GM12891 (cell line): Measurements from ENCODE around the gene CHIA.

Experiments used
- DNase-seq: peaks from one replicate; pipeline ENCODE4 v3.0.0; 2011; ENCODE audit warnings: low spot score; ENCODE audit not compliant: insufficient read length
- FAIRE-seq: peaks from 2 replicates; lab custom pipeline; 2011; peaks lifted over from hg19 to GRCh38; lab: Jason Lieb, UNC
- PAX5 ChIP-seq: IDR thresholded peaks from 2 replicates; pipeline ENCODE4 v1.6.1; 2011; ENCODE audit warnings: low read length, moderate library complexity, mild to moderate bottlenecking; ENCODE audit not compliant: insufficient read depth, severe bottlenecking
- POLR2A ChIP-seq: IDR thresholded peaks from 2 replicates; pipeline ENCODE4 v1.6.1; 2011; ENCODE audit warnings: low read depth, low read length, control low read depth
- POLR2AphosphoS5 ChIP-seq: IDR thresholded peaks from 2 replicates; pipeline ENCODE4 v1.6.1; 2011; ENCODE audit warnings: low read depth, low read length, control low read depth
- POU2F2 ChIP-seq: IDR thresholded peaks from 2 replicates; pipeline ENCODE4 v1.6.1; 2011; ENCODE audit warnings: low read depth, mild to moderate bottlenecking, control low read depth, low read length, moderate library complexity
- SPI1 ChIP-seq: IDR thresholded peaks from 2 replicates; pipeline ENCODE4 v1.6.1; 2011; ENCODE audit warnings: low read depth, low read length, control low read depth
- TAF1 ChIP-seq: IDR thresholded peaks from 2 replicates; pipeline ENCODE4 v1.6.1; 2011; ENCODE audit warnings: low read depth, low read length, control low read depth

CHIA gene

DNA sequence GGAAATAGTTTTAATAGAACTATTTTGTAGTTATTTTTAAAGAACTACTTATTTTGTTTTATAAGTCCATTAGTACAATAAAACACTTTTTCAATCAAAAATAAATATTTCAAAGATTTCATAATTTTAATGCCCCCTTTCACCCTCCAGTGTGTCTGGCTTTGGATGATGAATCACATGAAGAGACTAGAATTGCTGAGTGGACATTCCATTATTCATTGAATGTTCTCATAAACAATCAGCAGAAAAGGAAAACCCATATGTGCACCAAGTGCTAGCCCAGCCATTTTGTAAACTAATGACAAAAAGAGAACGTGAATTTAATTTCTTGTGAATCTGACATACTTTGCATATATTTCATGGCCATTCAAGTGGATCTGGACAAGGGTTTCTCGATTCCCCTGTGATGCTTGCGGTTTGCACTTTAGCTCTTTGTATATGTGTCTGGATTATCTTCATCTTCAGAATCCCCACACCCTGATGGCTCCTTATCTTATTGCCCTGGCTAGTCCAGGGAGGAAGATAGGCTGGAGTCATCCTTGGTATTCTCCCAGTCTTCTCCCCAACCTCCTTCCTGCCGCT lies 20.7 kb upstream of the CHIA start:
- FAIRE-seq (no peak), DNase-seq (no peak)
- no peak for TF ChIP-seq PAX5
- no peak for TF ChIP-seq SPI1
- TF ChIP-seq POLR2A: no peak
- no peak for TF ChIP-seq POU2F2
- no peak for TF ChIP-seq POLR2AphosphoS5
- no peak for TF ChIP-seq TAF1

DNA sequence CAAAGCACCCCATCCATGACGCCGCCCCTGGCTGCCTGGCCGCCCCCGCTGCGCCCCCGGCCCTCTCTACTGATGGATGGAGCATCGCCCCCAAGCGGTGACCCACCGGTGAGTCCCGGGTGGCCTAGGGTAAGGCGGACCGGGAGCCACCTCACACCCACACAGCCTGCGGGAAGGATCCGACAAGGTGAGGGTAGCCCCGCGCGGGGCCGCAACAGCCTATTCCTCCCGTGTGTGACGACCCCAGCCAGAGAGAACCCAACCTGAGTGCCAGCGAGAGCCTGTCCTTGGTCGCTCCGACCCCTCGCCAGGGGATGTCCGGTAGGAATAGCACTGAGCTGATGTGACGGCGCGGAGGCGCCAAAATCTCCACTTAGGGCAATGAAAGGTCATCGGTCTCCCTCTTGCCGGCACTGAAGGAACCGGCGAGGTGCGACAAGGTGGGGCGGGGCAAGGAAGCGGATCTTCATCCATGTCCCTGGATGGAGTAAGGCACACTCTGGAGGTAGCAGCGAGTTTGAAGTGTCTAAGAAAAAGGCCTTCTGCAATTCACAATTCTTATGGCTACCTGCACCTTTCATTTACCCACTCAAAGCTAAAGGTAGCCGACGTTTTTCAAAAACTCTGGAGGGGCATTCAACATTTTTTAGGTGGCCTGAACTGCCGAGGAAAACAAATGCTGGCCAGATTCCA lies 19.7 kb upstream of the CHIA start:
- DNase-seq: no peak
- TF ChIP-seq SPI1: no peak
- no peak for FAIRE-seq

DNA sequence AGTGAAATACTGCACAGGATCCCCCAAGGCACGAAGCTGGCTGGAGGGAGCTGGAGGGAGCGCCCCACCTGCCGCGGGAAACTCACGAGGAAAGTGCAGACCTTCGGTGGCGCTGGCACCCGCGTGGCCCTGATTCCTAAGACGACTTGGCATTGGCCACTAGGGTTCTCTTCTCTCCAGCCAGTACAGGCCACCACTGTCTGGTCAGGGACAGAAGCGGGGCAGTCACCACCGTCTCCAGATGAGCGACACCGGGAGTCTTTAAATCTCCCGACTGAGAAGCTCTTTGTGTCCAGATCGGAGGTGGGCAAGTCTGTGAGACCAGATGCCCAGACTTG lies 19.2 kb upstream of the CHIA start:
- FAIRE-seq: no peak

DNA sequence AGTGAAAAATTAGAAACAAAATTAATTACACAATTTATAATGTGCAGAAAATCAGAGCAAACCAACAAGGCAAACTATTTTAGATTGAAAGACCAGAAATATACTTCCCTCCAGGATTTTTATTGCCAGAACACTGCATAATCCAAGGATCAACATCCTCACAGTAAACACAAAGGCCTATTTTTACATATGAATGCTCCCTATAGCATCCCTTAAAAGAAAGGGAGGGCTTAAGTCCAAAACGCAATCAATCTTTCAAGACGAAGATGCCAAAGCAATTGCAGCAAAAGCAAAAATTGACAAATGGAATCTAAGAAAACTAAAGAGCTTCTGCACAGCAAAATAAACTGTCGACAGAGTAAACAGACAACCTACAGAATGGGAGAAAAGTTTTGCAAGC lies 18.6 kb upstream of the CHIA start:
- no peak for DNase-seq
- no peak for FAIRE-seq
- no peak for TF ChIP-seq POLR2A
- TF ChIP-seq PAX5: no peak
- TF ChIP-seq TAF1: no peak
- no peak for TF ChIP-seq SPI1
- TF ChIP-seq POLR2AphosphoS5: no peak
- TF ChIP-seq POU2F2: no peak

More for the DNA sequence above, 19.2 kb upstream of the CHIA start:
- no peak for TF ChIP-seq PAX5
- TF ChIP-seq POLR2AphosphoS5: no peak
- TF ChIP-seq POU2F2: no peak
- no peak for TF ChIP-seq SPI1
- no peak for TF ChIP-seq TAF1
- no peak for TF ChIP-seq POLR2A
- no peak for DNase-seq

DNA sequence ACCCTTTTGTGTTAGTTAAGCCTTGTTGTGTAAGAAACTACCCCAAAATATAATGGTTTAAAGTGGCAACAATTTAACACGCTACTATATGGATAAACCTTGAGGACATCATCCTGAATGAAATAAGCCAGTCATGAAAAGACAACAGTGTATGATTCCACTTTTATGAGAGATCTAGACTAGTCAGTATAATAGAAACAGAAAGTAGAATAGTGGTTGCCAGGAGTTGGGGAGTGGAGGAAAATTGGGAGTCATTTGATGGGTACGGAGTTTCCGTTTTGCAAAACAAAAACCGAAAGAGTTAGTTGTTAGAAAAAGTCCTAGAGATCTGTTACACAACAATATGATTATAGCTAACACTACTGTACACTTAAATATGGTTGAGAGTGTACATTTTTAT lies 16.0 kb upstream of the CHIA start:
- FAIRE-seq (no peak), DNase-seq (no peak)
- TF ChIP-seq SPI1 (no peak), POLR2A (no peak), POLR2AphosphoS5 (no peak), POU2F2 (no peak), PAX5 (no peak), TAF1 (no peak)

DNA sequence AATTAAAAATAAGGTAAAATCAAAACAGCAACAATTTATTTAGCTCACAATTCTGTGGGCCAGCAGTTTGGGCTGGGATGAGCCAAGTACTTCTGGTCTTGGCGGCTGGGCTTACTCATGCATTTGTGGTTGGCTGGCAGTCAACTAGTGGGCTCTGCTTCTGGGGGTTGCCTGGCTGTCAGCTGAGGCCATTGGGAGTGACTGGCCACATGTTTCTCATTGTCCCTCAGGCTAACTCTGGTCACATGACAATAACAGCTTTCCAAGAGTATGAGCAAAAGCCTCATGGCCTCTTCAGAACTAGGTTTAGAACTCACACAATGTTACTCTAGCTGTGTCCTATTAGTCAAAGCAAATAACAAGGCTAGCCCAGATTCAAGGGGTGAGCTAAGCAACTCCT lies 15.6 kb upstream of the CHIA start:
- TF ChIP-seq POLR2A (no peak), PAX5 (no peak), POU2F2 (no peak), SPI1 (no peak), TAF1 (no peak), POLR2AphosphoS5 (no peak)
- DNase-seq: no peak
- FAIRE-seq: no peak

DNA sequence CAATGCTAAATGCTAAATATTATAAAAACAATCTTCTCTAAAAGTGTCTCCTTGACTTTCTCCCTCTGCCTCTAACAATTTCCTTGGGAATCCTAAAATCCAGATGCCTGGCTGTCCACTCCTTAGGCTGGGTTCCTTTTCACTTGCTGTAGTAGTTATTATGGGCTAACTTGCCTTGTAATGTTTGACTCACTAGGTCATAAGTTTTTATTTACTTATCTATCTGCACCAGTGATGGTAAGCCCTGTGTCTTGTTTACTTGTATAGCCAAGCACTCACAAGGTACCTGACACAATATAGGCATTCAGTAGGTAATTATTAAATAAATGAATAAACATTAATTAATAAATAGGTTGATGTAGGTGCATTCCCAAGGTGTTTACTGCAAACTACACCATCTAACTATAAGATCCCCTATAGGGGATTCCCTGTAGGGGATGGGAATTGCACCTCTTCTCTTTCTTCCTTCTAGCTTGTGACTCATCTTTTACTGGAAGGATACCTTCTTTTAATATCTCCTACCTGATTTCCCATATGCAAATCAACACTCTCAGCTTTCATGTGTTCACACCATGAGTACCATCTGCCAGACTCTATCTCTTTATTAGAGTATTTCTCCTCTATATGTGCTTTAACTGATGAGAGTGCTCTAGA lies 14.7 kb upstream of the CHIA start:
- DNase-seq: no peak
- TF ChIP-seq POU2F2: no peak
- no peak for TF ChIP-seq POLR2AphosphoS5
- TF ChIP-seq PAX5: no peak
- no peak for TF ChIP-seq POLR2A
- no peak for TF ChIP-seq SPI1
- no peak for TF ChIP-seq TAF1
- FAIRE-seq: no peak

DNA sequence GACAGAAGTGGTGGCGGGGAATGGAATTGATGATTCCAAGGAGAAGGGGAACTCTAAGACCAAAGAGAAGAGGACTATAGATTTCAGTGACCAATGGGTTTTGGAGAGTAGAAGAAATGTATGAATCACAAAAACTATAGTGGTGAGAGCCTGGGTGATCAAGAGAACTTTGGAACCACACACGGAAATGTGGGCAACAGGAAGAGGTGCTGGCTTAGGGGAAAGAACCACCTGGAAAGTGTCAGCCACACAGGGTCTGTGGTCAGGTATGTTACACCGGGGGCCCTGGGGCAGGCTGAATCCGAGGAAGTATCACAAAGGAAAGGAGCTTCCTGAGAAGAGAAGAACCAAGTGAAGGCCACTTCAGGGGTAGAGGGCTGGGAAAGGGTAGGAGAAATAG lies 11.5 kb upstream of the CHIA start:
- DNase-seq: no peak
- TF ChIP-seq POLR2AphosphoS5: no peak
- no peak for TF ChIP-seq TAF1
- TF ChIP-seq PAX5: no peak
- TF ChIP-seq POLR2A: no peak
- no peak for TF ChIP-seq POU2F2
- no peak for TF ChIP-seq SPI1
- no peak for FAIRE-seq

DNA sequence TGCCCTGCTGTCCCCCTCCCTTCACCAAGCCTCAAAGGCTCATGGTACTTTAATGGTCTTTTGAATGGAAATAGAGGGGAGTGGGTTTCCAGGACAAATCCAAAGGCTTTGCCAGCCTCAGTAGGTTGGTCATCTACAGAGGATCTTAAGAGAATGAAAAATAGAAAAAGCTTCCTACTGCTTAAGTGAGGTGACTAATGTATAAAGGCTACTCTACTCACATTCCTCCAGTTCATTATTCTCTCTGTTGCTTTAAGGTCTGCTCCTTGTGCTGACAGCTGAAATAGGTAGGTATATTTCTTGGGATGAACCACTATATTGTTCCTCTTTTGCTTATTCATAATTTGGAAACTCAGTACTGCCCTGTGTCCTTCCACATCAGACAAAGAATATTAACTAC lies 10.4 kb upstream of the CHIA start:
- FAIRE-seq: no peak
- DNase-seq: no peak
- no peak for TF ChIP-seq PAX5

DNA sequence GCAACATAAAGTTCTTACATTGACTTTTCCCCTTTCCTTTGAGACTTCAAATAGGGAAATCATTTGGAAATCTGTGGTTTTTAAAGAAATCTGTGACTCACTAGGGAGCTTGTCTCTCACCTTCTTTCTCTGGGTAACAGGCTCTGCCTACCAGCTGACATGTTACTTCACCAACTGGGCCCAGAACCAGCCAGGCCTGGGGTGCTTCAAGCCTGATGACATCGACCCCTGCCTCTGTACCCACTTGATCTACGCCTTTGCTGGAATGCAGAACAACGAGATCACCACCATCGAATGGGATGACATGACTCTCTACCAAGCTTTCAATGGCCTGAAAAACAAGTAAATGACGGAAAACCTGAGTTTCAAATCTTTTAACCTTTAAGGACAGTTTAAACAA lies 9.2 kb upstream of the CHIA start:
- TF ChIP-seq POU2F2 (no peak), POLR2AphosphoS5 (no peak), SPI1 (no peak), POLR2A (no peak), TAF1 (no peak), PAX5 (no peak)
- DNase-seq: no peak
- no peak for FAIRE-seq
